Prostate gland (tissue), 2 donors: Measurements from ENCODE around the gene WFS1. TPM values are rescaled to one million over a fixed set of nuclear protein-coding genes. Genes with fewer than 3 reads are reported as not detected.

ENCODE experiments used
- DNase-seq: peaks from one replicate; pipeline ENCODE4 v3.0.0-alpha.2; 2019; ENCODE audit warnings: low spot score
- H3K27ac ChIP-seq, 2 donors: fragments of 200-600 bp; sonication (generic); 2 replicates each; pipeline ENCODE4 v1.5.1; 2017 to 2019
- H3K27me3 ChIP-seq: fragments of 200-600 bp; sonication (generic); replicated peaks from 2 replicates; pipeline ENCODE4 v1.5.1; 2019; ENCODE audit not compliant: insufficient read depth
- H3K36me3 ChIP-seq, 2 donors: fragments of 200-600 bp; sonication (generic); 1 replicate in 1 of 2; 2 replicates in 1 of 2; pipeline versions ENCODE4 v1.5.1 to v1.8.1; 2017 to 2019
- H3K4me1 ChIP-seq: fragments of 200-600 bp; sonication (generic); replicated peaks from 2 replicates; pipeline ENCODE4 v1.5.1; 2019
- H3K4me3 ChIP-seq, 2 donors: fragments of 200-600 bp; sonication (generic); 2 replicates each; pipeline ENCODE4 v1.5.1; 2017 to 2019
- H3K9me3 ChIP-seq: fragments of 200-600 bp; sonication (generic); 2 replicates; pipeline ENCODE4 v1.5.1; 2017
- CTCF ChIP-seq, 4 experiments: fragments of 200-600 bp in 2 of 4; fragments of 450-650 bp in 2 of 4; sonication (generic) in 2 of 4; IDR thresholded peaks; 1 replicate in 3 of 4; 2 replicates in 1 of 4; pipeline ENCODE4 v1.5.1; 2016 to 2019; ENCODE audit warnings: antibody characterized with exemption in 4 of 4, mild to moderate bottlenecking in 2 of 4, moderate library complexity in 2 of 4
- POLR2A ChIP-seq: fragments of 450-650 bp; IDR thresholded peaks from one replicate; pipeline ENCODE4 v1.6.1; 2016; ENCODE audit warnings: antibody characterized with exemption, mild to moderate bottlenecking
- POLR2AphosphoS5 ChIP-seq: sonication (generic); formaldehyde crosslinking; IDR thresholded peaks from one replicate; pipeline ENCODE4 v1.6.1; 2017; ENCODE audit warnings: antibody characterized with exemption
- WGBS: methylation state at CpG from one replicate; pipeline ENCODE4 v1.1.5; 2018; 5-methylcytosine and 5-hydroxymethylcytosine counted together
- intact Hi-C: fragments of 100-400 bp; cut with DNase I; formaldehyde crosslinking; loops from one replicate; pipeline ENCODE4 v1.14.2; 2022
- total RNA-seq, 2 donors: library from RNA; depleted of rRNA; stranded (reverse); fragments of >200 nt; gene quantifications; one replicate each; pipeline ENCODE4 v1.1.0, GENCODE V29; 2016

WFS1 gene
- total RNA-seq, 2 donors from 2014 or later = 53.4 to 169 TPM

- Histone ChIP-seq H3K27ac (no peak overlapping the region), H3K9me3 (no peaks in the 10 kb centered on the region), H3K27me3 (no peaks in the 10 kb centered on the region), H3K4me3 (no peak overlapping the region), H3K36me3 (no peaks in the 10 kb centered on the region), H3K4me1 (no peaks in the 10 kb centered on the region)
- intact Hi-C loops = no loop called here
- no peak for DNase-seq
- TF ChIP-seq POLR2A (no peak), CTCF (IDR thresholded peaks at IDR 0.05) (no peak), POLR2AphosphoS5 (no peak)
- 89% methylated on average over 7 of the region's 7 CpGs for WGBS
These were observed 34.6 kb upstream of the WFS1 start for GRCh38 chr4:6235012-6235411.

GRCh38 chr4:6235901-6236640, 33.6 kb upstream of the WFS1 start:
- no peak overlapping the region for H3K27ac ChIP-seq
- no peak overlapping the region for H3K4me3 ChIP-seq
- no peaks in the 10 kb centered on the region for H3K9me3 ChIP-seq
- H3K27me3 ChIP-seq = no peaks in the 10 kb centered on the region
- 60% methylated on average over 17 of the region's 17 CpGs for WGBS
- H3K4me1 ChIP-seq = no peaks in the 10 kb centered on the region
- no peak for DNase-seq
- intact Hi-C loops = no loop called here
- no peaks in the 10 kb centered on the region for H3K36me3 ChIP-seq
- TF ChIP-seq POLR2A (no peak), POLR2AphosphoS5 (no peak), CTCF (IDR thresholded peaks at IDR 0.05) (no peak)

GRCh38 chr4:6236816-6237390, 32.7 kb upstream of the WFS1 start:
- no peak for TF ChIP-seq CTCF (IDR thresholded peaks at IDR 0.05)
- H3K27ac ChIP-seq = no peak overlapping the region
- no peaks in the 10 kb centered on the region for H3K4me1 ChIP-seq
- H3K4me3 ChIP-seq = no peak overlapping the region
- no peaks in the 10 kb centered on the region for H3K27me3 ChIP-seq
- no peaks in the 10 kb centered on the region for H3K36me3 ChIP-seq
- intact Hi-C loops = no loop called here
- 81% methylated on average over 12 of the region's 12 CpGs for WGBS
- DNase-seq = no peak
- H3K9me3 ChIP-seq = no peaks in the 10 kb centered on the region

- intact Hi-C loops = no loop called here
- Histone ChIP-seq H3K9me3 (no peaks in the 10 kb centered on the region), H3K36me3 (no peaks in the 10 kb centered on the region), H3K27ac (no peak overlapping the region), H3K4me1 (no peaks in the 10 kb centered on the region), H3K27me3 (no peaks in the 10 kb centered on the region), H3K4me3 (no peak overlapping the region)
- WGBS = 82% methylated on average over 8 of the region's 8 CpGs
- DNase-seq = no peak
- TF ChIP-seq CTCF (IDR thresholded peaks at IDR 0.05) (no peak), POLR2A (no peak), POLR2AphosphoS5 (no peak)
These were observed 30.2 kb upstream of the WFS1 start for GRCh38 chr4:6239486-6239885.

- WGBS = 79% methylated on average over 9 of the region's 11 CpGs
- H3K4me1 ChIP-seq = no peaks in the 10 kb centered on the region
- DNase-seq = no peak
- no peaks in the 10 kb centered on the region for H3K9me3 ChIP-seq
- no peak overlapping the region for H3K4me3 ChIP-seq
- intact Hi-C loops = no loop called here
- no peaks in the 10 kb centered on the region for H3K27me3 ChIP-seq
- TF ChIP-seq CTCF (IDR thresholded peaks at IDR 0.05) (no peak), POLR2AphosphoS5 (no peak), POLR2A (no peak)
- H3K36me3 ChIP-seq = no peaks in the 10 kb centered on the region
- H3K27ac ChIP-seq = no peak overlapping the region
These were observed 29.7 kb upstream of the WFS1 start for GRCh38 chr4:6239968-6240367.
